GM12892 (cell line): ENCODE results near the gene C11orf21.

Experiments
- DNase-seq: peaks from one replicate; pipeline ENCODE4 v3.0.0; 2011; ENCODE audit not compliant: insufficient read length
- FAIRE-seq: peaks from 2 replicates; lab custom pipeline; 2011; peaks lifted over from hg19 to GRCh38; lab: Jason Lieb, UNC
- POLR2A ChIP-seq: IDR thresholded peaks from 2 replicates; pipeline ENCODE4 v1.6.1; 2011; ENCODE audit warnings: low read depth, low read length, control low read depth
- POLR2AphosphoS5 ChIP-seq: IDR thresholded peaks from 2 replicates; pipeline ENCODE4 v1.6.1; 2011; ENCODE audit warnings: low read depth, low read length, control low read depth
- TAF1 ChIP-seq: IDR thresholded peaks from 2 replicates; pipeline ENCODE4 v1.6.1; 2011; ENCODE audit warnings: low read depth, mild to moderate bottlenecking, control low read depth, low read length, borderline replicate concordance

Gene C11orf21

DNA sequence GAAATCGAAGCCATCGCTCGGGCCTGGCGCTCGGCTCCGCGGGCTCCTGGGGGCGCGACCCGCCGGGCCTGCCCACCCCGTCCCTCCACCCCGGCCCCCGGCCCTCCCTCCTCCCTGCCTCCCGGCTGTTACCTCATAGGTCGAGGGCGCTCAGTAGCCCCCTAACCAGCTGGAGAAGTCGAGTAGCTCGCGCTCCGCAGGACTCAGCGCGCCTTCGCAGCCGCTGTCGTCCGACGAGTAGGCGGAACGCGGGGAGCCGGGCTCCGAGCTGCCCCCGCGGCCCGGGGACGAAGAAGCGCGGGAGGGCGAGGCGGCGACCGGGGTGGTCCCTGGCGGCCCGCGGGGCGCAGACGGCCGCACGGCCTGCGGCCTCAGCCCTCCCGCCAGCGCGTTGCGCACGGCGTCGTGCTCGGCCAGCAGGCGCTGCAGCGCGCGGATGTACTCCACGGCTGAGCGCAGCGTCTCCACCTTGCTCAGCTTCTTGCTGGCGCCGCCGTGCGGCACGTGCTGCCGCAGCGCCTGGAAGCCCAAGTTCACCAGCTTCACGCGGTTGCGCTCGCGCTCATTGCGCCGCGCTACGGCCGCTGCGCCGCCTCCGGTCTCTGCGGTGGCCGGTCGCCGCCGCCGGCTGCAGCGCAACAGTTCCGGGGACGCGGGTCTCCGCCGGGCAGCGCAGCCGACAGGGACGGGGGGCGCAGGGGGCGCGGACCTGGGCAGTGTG is 32.0 kb downstream of the C11orf21 start:
- FAIRE-seq (no peak), DNase-seq (no peak)
- TF ChIP-seq POLR2AphosphoS5 (no peak), TAF1 (no peak), POLR2A (no peak)

DNA sequence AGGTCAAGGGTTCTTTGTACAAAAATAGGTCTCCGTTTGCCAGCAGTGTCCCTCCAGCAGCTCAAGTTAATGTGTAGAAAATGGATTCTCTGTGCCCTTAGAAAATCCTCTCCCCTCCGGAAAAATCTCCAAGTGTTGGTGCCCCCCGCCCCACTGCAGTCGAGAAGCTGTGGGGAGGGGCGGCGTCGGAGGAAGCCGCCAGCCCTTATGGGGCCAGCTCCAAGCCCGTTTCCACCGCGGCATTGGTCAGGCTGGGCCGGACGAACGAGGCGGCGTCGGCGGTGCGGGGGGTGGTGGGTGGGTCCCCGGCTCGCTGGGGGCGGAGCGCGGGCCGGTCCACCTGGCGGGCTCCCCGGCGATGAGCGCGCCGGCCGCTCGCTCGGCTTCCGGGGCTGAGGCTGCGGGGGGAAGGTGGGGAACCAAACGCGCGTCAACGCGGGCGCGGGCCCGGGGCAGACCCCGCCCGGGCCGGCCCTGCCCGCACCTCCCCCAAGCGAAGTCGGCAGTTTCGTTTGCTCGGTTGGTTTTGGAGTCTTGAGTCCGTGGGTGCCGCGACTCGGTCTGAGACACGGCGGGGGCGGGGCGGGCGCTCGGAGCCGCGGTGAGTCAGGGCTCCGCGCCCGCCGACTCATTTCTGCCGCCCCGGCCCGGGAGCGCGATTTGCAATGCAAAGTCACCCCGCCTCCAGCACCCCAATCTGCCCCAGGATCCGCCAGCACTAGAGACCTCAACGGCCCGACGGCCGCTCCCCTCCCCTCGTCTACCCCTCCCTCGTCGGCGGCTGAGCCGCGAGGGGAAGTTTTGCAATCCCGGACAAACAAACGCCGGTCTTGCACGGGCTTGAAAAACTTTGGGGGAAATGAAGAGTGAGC is 32.8 kb downstream of the C11orf21 start:
- DNase-seq, result no peak
- FAIRE-seq, result no peak
- TF ChIP-seq POLR2AphosphoS5 (no peak), POLR2A (no peak)

DNA sequence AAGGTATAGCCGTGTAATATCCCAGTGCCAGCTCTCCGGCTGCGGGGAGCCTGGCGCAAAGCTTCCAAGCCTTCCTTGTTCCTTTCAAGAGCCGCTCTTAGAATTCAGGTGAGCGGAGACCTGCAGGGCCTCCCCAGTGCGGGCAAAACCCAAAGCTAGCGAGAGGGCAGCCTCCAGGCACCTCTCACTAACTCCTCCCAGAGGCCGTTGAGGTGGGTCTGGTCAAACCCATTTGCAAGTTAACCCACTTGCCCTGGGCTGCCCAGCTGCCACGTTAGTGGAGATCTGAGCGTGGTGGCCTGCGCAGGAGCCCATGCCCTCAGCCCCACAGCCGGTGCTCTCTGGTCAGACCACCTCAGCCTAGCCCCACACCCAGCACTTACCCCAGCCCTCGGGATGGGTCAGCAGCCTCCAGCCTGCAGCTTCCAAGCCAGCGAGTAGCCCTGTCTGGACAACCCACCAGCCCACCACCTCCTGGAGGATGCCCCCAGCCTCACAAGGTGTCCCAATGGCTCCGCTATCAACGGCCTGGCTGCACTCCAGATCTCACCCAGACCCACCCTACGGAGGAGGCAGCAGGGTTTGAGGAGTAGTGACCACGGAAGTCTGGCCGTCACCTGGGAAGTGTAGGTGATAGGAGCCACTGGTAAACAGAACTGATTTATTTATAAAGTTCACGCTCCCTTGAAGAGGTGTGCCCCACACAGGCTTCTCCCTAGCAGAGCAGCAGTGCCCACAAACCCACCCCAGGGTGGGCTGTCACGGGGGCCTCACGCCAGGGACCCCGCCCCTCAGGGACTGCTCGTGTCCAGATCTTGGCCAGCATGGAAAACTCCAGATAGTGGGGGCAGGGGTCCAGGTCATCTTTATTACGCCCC is 33.6 kb downstream of the C11orf21 start:
- no peak for TF ChIP-seq TAF1
- no peak for TF ChIP-seq POLR2AphosphoS5
- TF ChIP-seq POLR2A, result no peak
- DNase-seq, result no peak

DNA sequence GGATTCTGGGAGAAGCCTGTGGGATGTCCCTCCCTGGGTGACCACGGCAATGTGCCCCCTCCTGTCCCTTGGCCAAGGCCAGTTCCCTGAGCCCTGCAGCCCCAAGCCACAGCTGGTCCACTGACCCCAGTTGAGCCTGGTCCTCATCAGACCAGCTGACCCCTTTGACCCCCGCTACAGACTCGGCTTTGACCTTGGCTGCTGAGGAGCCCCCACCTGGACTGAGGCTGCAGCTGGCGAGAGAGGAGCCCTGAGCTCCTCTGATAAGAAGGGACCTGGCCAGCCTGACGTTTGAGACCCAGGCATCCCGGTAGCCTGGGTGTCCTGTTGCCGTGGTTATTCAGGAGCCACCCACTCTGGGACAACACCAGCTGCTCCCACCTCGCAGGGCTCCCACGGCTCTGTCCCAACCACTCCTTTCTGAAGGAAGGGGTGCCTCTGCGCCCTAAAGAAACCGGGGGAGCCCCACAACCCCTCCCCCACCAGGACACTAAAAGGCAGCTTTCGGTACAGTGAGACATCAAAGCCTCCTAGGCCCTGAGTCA is 34.3 kb downstream of the C11orf21 start:
- FAIRE-seq (no peak), DNase-seq (no peak)
- TF ChIP-seq TAF1, result no peak
- no peak for TF ChIP-seq POLR2A
- TF ChIP-seq POLR2AphosphoS5, result no peak

More for the DNA sequence above, 33.6 kb downstream of the C11orf21 start:
- FAIRE-seq, result no peak

DNA sequence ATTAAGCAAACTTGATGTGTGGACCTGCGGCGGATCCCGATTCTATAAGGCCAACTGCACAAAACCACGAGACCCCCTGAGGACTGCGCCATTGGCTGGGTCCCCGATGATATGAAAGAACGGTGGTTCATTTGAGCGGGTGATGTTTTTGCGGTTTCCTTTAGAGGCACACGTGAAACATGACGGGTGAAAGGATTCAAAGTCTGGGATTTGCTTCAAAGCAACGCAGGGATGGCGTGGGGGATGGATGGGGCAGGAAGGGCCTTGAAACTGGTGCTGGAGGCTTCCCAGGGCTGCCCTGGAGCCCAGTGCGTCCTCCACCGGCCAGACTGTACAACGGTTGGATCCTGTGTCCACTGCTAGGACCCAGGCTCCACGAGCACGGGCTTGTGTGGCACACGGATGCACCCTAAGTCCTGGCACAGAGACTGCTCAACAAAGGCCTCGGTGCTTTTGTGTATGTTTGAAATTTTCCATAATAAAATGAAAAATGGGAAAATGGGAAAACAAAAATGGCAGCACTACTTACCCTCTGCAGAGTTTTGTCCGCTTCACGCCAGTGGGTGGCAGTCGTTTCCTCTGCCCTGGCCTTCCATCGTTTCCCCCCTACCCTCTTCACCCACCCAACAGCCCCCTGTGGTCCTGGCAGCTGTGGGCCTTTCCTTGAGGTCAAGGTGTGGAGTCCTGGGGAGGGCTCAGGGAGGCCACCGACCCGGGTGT is 35.0 kb downstream of the C11orf21 start:
- no peak for TF ChIP-seq POLR2AphosphoS5
- no peak for TF ChIP-seq POLR2A
- no peak for TF ChIP-seq TAF1
- FAIRE-seq (no peak), DNase-seq (no peak)

DNA sequence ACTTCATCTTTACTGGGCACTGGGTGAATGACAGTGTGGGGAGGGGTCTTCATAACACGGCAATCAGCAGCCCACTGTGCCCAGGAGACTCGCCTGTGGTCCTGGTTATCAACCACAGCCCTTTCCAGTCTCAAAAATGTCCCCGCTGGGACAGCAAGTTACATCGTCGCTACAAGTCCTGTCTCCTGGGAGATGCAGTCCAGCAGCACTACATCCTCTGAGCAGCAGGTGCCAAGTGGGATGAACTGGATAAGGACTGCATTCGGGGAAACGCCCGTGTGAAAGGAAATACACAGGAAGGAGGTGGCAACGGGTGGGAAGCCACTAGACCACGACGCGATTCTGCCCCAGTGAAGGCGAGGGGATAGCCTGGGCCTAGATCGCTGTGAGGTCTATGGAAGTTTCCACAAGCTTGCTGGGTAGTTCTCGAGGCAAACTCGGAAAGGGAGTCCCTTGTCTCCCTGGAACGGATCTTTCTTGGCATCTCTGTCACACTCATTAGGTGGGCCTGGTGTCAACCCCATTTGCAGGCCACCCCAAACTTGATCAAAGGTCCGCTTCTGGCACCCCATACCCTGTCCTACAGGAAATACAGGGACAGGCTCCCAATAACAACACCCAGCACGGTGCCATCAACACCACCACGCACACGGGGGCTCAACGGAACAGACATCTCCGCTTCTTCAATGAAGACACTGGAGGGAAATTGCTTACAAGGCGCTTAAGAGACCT is 35.7 kb downstream of the C11orf21 start:
- peak; percentile 82 for FAIRE-seq
- no peak for DNase-seq
- TF ChIP-seq TAF1, result no peak

DNA sequence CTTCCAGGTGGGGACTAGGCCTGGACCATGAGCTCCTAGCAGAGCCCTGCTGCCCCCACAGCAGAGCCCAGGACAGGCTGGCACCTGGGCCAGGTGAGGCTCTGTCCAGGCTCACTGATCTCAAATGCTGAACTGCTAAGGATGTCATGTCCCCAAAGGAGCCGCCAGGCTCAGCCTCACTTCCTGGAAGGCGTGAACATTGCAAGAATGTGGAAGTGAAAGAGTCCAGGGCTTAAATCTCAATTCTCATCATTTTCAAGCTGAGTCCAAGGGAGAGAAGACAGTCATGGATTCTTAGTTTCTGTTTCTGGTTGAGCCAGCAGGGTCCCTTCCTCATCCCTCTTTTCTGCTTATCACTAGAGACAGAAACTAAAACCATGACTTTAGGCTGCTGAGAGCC is 36.3 kb downstream of the C11orf21 start:
- DNase-seq (no peak), FAIRE-seq (no peak)
- TF ChIP-seq POLR2AphosphoS5 (no peak), POLR2A (no peak), TAF1 (no peak)

DNA sequence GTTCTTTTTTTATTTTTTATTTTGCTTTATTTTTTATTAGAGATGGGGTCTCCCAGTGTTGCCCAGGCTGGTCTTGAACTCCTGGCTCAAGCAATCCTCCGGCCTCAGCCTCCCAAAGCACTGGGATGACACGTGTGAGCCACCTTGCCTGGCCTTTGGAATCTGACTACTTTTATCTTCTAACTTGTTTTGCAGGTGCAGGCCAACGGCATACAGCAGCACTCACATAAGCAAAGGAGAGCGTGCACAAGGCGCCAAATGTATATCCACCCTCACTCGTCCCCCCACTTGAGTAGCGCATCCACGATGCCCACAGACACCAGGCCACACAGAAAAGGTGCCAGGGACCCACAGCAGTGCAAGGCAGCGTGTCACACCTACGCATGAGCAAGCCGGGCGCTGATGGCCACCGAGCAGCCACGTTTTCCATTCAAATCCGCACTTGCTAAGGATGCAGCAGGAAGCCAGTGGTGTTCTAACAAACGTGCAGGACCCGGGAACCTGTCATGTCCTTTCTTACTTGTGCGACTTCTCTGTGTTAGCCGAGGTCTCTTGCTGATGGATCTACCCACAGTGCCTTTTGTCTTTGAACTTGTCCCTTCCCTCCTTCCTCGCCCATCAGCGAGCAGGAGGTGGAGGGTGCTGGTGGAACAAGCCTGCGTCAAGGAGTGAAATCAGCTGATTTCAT is 37.2 kb downstream of the C11orf21 start:
- TF ChIP-seq TAF1, result no peak
- TF ChIP-seq POLR2A, result no peak
- TF ChIP-seq POLR2AphosphoS5, result no peak
- no peak for DNase-seq
- no peak for FAIRE-seq

DNA sequence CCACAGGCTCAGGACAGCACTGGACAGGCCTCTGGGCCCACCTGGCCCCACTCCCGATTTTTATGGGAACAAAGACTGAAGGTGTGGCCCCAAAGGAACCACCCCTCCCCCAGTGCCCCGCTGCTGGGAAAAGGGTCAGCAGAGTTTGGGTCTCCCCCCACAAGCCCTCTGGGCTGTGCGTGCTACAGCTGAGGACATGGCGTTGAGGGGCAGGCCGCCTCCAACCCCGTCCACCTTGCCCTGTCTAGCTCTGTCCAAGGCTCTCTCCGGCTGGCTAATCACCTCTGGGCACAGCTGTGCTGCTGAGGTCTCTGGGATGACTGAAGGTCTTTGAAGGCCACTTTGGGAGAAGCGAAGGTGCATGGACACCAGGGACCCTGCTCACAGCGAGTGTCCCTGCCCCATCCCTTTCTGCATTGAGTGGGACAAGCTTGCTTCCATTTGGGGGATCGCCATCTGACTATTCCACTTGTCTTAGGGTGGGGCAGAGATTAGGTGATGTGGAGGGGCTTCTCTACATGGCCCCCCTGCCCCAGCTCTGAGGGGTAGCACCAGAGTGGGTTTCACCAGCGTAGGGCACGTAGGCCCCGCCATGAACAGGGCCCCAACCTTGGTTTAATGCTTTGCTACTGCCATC is 37.9 kb downstream of the C11orf21 start:
- TF ChIP-seq POLR2AphosphoS5 (no peak), TAF1 (no peak), POLR2A (no peak)
- no peak for DNase-seq
- no peak for FAIRE-seq
